Islet precursor cell (in vitro differentiated cells): ENCODE data around the gene ZFYVE21.

Experiments used
- DNase-seq: peaks from one replicate; pipeline ENCODE4 v3.0.0-alpha.2; 2018

Gene ZFYVE21

DNA sequence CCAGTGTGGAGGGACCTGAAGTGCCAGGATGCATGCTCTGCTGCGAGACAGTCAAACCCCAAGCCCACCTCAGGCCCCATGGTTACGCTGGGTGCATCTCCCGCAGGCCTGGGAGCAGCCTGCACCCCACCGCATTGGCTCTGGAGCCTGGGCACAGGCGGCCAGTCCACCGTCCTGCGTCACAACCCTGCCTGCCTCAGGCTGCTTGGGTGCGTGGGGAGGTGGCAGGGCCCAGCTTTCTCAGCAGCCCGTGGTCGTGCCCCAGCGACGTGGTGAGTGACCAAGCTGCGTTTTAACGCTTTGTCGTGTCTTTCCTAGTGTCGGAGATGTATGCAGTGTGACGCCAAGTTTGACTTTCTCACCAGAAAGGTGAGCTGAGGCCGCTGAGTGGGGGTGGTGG, 10.9 kb downstream of the ZFYVE21 start:
- no peak for DNase-seq

DNA sequence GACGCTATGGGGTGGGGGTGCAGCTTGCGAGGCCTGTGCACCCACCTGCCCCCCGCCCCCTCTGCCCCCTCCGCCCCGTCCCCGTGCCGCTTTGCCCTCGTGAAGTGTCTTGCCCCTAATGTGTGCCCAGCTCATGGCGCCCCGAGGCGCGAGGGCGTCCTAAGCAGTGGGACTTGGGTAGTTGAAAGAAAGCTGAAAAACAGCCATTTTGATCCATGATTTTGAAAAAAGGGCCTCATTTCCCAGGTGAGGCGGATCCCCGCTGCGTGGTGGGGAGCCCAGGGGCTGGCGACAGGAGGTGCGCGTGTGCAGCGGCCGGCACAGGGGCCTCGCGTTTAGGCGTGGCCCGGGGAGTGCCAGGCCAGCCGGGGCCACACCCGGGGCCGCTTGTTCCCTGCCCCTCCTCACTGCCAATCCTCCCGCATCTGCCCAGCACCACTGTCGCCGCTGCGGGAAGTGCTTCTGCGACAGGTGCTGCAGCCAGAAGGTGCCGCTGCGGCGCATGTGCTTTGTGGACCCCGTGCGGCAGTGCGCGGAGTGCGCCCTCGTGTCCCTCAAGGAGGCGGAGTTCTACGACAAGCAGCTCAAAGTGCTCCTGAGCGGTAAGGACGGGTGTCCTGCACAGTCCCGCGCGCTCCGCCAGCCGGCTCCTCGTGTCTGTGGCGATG, 11.8 kb downstream of the ZFYVE21 start:
- DNase-seq = no peak

DNA sequence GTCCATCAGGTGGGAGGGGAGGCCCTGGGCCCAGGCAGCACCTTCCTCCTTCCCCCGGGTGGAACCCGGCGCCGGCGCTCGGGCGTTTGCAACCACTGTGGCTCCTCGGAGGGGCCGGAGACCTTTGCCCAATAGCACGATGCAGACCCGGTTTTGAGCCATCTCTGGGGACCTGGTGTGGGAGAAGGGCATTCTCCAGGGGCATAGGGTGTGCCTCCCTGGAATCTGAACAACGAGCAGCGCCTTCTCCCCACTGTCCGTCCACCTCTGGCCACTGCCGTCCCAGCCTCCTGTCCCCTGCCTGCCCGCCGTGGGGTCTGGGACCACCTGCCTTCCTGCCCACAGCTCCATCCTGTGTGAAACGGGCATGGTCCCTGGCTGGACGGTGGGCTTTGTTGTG, 12.5 kb downstream of the ZFYVE21 start:
- no peak for DNase-seq

DNA sequence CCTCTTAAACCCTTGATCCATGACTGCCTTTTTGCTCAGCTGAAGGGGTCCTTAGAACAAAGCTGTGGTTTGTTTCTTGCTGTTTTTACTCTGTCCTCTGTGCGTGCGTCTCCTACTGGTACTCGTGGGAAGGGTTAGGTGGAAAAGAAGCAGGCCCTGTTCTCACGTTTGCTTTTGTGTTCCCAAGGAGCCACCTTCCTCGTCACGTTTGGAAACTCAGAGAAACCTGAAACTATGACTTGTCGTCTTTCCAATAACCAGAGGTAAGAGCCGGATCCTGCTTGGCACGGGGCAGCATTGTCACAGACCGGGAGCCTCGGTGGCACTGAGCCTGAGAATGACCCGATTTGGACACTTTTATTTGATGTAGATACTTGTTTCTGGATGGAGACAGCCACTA, 13.1 kb downstream of the ZFYVE21 start:
- no peak for DNase-seq

DNA sequence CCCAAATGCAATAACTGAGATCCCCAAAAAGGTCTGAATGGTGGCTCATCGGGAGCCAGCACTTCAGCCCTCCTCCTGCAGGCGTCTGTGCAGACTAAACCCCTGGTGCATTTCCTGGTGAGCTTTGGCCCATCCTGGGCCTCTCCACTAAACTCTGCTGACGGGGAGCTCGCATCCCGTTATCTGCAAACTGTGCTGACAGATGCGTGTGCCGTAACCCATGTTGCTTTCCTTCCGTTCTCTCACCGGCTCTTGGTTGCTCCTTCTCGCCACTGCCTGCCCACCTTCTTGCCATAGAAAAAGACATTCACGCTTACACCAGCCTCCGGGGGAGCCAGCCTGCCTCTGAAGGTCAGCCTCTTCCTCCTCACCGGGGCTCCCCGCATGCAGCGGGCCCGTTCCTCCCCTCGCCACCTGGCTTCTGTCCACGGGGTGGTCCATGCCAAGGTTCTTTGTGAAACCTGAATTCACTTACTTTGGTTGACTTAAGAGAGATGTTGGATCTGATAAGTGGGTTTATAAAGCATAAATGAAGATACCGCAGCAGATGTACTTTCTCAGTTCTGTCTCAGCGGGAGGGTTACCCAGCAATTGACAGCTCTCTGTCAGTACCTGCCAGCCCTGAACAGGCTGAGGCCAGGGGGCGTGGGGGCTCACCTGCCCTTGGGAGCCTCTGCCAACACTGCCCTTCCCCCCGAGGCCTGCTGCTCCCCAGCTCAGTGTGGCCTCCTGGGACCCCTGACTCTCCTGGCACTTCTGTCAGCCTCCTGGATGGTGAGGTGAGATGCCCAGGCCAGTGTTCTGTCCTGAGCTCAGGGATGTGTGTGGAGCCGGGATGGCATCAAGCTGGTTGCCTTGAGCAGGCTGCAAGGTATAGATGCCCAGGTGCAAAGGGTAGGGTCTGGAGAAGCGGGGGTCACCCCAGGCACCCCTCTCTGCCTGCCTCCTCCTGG, 14.2 kb downstream of the ZFYVE21 start:
- no peak for DNase-seq

DNA sequence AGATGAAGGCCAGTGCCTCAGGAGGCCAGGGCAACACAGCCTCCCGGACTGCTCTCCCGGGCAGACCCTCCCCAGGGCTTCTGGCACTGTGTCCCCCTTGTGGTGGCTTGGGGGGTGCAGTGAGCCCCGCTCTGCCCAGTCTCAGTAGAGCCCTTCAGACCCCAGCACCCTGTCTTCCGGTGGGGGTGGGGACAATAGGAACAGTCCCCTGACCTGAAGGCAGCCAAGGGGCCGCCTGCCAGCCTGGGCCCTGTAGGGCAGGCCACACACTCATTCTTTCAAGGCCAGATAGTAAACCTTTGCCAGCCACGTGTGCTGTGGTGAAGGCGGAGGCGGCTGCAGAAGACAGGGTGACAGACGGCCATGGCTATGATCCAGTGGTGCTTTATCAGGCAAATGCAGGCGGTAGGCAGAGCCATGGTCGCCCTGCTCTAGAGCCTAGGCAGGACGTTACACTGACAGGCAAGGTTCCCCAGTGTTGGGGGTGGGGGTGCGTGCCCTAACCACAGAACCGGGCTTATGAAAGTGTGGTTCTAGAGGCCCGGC, 15.0 kb downstream of the ZFYVE21 start:
- no peak for DNase-seq

DNA sequence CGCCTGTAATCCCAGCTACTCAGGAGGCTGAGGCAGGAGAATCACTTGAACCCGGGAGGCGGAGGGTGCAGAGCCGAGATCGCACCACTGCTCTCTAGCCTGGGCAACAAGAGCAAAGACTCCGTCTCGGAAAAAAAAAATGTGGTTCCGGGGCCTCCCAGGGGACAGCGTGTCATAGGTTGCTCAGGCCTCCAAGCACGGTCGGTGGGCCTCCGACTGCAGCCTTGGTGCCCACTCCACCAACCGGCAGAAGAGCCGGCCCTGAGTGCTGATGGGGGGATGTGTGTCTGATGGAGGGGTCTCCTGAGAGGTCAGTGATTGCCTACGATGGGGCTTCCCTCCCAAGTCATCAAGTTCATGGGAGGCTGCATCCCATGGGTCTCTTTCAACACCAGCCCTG, 15.9 kb downstream of the ZFYVE21 start:
- DNase-seq = no peak

DNA sequence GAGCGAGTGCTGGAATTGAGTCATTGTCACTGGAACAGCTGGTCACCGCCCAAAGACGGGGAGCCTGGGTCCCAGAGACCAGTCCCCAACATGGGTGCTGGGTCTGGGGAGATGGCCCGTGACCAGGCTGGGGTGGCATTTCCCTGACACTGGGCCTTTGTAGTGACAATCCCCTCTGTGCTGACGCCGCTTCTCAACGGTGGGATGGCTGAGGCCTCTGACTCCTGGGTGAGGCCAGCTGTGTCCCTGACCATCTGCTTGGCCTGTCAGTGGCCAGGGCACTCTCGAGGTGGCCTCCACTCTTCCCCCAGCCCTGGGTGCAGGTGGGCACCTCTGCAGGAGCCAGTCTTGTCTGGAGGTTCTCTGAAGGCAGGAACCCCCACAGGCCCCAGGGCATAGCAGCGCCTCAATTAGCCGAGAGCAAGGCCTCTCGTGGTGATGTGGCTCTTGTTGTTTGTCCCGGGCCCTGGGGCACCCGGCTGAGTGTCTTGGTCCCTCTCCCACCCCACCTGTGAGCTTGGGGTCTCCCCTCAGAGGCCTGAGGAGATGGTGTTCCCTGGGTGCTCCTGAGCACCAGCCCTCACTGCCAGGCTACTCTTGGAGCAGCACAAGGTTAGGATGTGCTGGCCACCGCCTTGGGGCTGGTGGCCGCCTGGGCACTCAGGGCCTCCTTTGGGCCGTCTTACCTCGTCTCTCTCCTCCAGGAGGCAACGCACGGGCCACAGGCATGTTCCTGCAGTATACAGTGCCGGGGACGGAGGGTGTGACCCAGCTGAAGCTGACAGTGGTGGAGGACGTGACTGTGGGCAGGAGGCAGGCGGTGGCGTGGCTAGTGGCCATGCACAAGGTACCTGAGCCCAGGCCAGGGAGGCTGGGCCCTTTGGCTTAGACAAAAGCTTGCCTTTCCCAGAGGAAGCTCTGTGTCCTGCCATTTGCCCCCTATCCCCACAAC, 16.6 kb downstream of the ZFYVE21 start:
- no peak for DNase-seq

DNA sequence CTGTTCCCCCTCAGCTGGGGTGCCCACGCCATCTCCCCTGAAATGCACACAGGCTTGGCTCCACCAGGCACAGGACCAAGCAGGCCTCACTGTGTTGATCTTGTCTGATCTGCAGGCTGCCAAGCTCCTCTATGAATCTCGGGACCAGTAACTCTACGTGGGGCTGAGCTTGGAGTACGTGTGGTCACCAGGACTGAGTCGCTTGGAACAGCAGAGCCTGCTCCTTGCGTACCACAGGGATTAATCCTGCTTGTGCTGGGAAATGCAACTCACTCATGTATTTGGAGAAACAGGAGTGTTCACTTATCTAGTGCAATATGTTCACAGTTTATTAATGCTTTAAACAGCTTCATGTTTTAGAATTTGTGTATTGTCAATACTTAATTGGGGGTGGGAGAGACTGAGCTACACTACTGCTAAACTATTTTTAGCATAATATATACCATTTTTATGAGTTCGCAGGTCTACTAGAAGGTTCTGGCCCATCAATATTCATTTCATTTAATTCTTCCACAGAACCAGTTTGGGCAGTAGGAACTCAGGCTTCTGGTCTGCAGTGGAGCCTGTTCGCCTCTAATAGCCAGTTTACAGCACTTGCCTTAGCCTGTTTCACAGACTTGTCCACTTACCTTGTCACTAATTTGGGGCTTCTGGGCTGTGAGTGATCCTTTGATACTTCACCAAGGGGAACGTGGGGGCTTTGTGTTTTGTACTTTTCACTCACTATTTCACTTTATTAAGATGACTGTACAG, 17.4 kb downstream of the ZFYVE21 start:
- DNase-seq = no peak

DNA sequence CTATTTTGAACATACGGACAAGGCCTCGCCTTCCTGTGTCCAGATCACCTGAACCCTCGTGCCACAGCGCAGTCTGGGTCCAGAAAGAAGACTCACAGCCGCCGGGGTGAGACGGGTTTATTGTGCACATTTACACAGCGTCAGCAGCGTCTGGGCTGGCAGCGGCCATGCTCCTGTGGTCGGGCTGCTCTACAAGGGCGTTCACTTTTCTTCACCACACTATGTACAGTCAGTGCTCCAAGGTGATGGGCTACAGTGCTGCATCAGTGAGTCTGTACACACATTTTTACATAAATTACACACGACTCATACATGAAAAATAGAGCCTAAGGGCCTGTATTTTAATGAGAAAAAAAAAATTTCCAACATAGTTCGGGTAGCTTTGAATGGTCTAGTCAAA, 18.0 kb downstream of the ZFYVE21 start:
- no peak for DNase-seq

DNA sequence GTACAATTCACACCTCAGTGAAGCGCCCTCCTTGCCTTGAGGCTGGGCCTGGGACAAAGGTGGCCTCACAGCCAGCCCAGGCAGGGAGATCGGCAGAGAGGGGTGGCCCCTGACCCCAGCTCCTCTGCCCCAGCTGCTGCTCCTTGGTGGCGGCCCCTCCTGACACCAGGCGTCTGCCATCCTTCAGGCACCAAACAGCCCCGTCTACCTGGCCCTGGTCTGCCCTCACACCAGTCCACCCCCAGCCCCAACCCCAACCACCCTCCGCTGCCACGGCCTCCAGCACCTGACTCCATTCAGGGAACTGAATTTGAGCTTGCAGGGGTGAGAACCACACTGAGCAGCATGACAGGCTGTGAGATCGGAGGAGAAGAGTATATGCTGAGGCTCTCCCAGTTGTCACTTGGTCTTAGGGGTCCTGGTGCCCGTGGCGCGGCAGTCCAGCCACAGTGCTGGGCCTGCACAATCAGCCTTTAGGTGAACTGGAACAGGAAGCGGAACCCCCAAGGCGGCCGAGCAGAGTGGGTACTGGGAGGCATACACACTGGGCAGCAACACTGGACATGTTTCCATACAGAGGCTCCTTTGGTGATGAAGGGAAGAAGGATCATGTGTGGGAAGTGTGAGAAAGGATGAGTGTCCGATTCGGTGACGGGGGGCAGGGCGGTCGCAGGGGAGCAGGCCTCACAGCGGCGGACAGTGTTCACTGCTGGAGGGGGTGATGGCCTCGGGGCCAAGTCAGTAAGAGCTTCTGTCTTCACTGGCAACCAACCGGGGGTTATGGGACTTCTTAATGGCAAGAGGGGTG, 18.7 kb downstream of the ZFYVE21 start:
- DNase-seq = no peak

DNA sequence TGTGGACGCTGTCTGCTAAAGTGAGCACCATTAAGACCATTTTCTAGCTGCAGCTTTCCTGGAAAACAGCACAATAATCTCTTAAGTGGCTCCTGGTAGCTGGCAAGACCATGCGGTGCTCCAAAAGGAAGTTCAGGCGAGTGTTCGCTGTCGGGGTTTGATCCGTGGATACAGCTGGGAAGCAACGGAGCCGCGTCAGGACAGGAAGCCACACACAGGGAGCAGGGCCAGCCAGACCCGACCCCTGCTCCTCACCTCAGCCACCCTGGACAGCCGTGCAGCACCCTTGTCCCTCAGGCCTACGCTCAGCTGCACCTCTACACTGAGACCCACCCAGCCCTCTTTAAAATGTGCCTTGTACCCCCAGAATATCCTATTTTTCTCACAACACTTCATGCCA, 19.4 kb downstream of the ZFYVE21 start:
- no peak for DNase-seq

DNA sequence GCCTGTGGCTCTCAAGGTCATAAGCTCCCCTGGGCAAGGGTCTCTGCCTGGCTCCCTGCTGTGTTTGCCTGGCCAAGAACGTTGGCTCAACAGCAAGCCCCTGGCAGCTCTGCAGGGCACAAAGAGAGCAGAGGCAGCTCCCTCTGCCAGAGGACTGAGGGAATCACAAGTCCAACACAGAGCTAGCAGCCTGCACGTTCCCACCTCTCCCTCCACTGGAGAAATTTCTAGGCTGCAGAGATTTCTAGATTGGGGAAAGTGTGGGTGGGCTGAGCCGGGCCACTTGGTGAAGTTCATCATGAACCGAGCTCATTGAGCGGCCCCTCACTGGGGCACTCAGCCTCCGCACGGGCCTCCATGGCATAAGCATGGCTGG, 19.8 kb downstream of the ZFYVE21 start:
- no peak for DNase-seq

DNA sequence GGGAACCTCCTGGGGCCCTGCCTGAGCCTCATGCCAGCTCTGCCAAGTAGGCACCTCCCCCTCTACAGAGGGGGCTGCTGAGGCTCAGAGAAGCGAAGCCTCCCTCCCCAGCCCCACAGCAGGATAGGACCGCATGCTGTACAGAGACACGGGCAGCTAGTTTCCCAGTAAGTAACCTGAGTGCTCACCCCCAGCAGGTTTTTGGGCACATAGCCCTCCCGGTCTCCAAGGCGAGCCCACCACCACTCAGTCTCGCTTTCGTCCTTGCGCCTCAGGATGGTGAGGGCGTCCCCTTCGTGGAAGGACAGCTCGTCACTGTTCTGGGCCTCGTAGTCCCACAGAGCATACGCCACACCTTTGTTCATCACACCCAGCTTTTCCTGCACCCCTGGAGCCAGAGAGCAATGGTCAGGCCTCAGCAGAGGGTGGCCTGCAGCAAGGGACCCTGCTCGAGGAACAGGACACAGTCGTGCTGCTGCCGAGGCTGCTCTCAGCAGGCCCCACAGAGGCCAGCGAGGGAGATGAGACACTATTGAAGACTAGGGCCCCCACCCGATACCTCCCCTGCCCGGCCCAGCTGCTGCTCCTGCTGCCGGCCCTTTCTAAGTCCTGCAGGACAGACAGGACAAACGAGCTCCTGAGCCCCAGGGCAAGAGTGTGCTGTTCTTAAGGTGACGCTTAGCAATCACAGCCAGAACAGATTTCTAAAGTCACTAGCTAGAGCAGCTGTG, 20.4 kb downstream of the ZFYVE21 start:
- peak; percentile 92 for DNase-seq

DNA sequence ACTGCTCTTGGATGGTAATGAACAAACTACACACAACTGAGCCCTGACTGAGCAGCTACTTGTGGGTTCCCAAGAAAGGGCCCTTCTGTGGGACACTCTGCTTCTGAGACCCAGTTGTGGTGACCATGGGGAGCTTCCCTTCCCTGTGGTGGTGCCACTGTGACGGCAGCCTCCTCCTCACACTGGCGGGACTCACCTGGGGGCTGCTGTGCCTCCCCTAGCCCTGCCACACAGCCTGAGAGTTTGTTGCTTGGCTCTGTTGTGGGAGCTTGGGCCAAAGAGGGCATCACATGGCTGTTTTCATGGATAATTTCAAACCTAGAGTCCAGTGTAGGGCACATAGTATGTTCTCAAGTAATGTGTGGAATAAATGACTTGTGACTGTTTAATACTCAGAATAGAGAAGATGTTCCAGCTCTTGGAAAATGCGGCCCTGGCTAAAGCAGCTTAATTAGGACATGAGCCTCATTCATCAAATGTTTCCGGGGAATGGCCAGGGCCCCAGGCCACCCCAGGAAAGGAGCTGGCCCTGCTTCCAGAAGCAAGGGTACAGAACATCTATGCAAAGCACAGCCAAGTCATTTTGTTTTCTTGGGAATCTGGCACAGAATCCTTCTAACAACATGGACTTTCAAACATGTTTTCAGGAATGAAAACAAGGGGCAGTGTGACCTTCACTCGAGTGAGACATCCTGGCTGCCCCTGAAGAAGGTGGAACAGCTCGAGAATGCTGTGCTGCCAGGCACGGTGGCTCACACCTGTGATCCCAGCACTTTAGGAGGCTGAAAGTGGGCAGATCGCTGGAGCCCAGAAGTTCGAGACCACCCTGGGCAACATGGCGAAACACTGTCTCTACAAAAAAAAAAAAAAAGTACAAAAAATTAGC, 21.2 kb downstream of the ZFYVE21 start:
- DNase-seq = peak; percentile 38

DNA sequence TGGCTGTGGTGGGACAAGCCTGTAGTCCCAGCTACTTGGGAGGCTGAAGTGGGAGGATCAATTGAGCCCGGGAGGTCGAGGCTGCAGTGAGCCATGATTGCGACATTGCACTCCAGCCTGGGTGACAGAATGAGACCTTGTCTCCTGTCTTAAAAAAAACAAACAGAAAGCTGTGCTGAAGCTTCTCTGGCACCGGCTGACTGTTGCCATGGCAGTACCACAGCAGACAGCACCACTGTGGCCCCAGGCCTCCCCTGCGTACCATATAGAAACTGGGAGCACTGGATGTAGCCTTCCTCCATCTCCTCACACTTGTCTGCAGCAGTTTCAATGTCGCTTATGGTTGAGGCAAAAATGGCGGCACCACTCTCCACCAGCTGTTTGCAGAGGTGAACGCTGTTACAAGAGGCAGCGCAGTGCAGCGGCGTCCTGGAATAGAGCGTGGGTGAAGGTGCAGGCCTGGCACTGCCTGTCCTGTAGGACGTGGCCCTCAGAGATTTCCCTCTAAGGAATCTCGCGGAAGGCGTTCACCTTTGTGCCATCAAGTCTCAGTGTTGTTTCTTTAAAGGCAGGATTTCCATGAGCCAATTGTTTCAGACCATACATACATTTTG, 21.9 kb downstream of the ZFYVE21 start:
- peak; percentile 16 for DNase-seq

DNA sequence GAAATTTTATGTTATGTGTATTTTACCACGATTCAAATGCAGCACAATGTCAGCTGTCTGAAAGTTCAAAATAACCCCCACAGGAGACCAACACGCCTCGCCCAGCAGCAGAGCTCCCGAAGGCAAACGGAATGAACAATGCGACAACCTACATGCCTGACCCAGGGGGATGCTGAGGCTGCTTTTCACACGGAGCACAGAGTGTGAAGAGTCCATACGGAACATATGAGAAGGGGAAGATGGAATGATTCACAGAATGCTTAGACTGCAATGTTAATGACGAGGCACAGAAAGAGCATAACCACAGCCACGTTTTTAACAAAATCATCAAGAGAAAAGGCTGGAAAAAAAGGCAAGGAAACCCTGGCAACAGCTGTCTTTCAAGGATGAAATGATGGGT, 22.6 kb downstream of the ZFYVE21 start:
- peak; percentile 26 for DNase-seq

DNA sequence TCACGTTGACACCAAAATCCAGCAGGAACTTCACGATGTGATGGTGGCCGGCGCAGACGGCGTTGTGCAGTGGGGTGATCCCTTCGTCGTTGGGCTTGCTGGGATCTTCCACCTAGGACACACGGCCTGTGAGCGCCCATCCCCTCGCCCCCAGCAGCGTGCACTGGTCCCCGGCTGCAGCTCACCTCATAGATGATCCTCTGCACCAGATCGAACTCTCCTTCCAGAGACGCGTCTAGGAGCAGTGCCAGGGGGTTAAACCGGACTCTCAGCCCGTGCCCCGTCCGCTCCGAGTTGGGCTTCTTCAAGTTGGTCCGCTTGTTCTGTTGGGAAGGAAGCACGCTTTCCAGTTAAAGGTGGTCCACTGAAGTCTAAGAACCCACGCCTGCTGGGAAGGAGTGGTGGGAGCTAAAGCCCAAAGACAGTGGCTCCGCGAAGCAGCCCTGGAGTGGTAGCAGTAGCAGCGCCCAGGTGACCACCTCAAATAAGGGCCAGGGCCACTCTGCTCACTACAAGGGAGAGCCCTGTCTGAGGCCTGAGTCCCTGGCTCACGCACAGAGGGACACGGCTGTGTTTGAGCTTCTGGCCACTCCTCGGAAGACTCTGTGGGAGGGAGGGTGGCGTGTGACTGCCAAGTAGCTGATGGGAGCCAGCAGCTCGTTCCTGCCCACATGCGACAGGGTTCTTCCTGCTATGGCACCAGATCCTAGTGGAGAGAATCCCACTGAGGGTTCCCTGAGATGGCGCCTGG, 23.3 kb downstream of the ZFYVE21 start:
- DNase-seq = peak; percentile 42
